ENCODE data around the gene C6orf132.

The C6orf132 gene

DNA sequence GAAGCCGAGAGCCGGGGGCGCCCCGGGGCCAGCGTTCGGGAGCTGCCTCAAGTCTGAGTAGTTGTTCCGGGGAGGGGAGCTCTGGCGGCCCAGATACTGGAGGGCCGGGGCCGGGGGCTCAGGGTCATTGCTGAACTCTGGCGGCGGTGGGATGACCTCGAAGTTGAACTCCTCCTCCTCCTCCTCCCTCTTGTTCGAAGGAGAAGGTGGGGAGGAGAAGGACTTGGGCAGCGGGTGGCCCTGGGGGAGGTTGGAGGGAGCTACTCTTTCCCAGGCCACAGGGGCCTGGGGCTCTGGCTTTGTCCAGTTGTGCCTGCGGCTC is 37.7 kb downstream of the C6orf132 start:
- no peak for DNase-seq (ENCODE audit: low spot score)

DNA sequence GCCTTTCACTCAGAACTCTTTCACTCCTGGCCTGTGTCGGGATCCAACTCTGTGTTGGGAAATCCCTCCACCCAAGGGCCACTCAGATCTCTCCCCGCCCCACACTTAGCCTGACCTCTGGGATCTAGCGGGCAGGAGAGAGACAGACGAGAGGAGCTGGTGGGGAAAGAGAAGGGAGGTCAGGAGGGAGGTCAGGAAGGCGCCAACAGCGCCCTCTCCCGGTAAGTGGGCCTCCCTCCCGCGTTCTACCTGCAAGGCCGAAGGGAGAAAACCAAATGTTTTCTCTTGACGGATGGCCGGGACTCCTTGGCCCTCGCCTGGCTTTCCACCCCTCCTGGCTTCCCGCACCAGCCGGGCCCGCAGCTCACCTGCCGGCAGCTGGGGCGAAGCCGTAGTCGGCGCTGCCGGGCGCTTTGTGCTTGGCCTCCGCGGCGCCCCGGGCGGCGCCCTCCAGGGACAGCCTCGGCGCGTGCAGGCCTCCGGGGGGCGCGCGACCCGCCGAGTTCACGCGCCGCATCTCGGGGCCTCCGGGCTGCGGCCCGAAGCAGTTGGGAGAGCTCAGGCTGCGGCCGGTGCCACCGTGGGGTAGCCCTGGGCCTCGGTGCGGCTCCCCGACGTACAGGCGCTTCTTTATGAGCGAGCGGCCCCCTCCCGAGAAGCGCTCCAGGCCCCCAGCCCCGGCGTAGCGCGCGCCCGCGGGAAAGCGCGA is 38.2 kb downstream of the C6orf132 start:
- DNase-seq (ENCODE audit: low spot score), result peak; percentile 77

DNA sequence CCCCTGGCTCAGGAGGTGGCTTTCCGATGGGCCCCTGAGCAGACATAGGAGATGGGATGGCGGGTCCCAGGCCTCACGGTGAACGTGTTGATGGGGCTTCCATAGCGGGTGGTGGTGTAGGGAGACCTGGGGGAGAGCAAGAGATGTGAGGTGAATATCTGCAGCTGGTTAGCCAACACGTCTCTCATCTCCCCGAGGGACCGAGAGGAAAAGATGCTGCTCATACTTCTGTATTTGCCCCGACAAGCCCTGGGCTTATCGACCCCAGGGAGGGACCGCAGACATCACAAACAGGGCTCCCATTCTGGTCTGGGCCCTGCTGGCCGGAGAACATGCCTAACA is 38.7 kb downstream of the C6orf132 start:
- DNase-seq (ENCODE audit: low spot score), result no peak

DNA sequence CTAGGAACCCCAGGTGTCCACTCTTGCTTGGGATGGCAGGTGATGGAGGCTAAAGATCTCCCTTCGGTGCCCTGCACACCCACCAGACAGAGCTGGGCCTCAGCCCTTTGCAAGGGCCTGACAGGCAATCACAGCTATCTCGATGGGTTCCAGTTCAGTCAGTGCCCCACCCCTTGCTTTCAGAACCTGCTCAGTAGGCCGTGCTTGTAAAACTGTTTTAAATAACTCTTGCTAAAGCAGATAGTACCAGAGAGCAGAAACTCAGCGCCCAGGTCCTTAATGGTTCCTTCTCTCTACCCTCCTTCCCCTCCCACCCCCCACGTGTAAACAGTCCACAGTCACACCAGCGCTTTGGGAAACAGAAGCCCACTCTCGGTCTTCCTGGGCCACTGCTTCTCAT is 39.2 kb downstream of the C6orf132 start:
- DNase-seq (ENCODE audit: low spot score), result no peak

DNA sequence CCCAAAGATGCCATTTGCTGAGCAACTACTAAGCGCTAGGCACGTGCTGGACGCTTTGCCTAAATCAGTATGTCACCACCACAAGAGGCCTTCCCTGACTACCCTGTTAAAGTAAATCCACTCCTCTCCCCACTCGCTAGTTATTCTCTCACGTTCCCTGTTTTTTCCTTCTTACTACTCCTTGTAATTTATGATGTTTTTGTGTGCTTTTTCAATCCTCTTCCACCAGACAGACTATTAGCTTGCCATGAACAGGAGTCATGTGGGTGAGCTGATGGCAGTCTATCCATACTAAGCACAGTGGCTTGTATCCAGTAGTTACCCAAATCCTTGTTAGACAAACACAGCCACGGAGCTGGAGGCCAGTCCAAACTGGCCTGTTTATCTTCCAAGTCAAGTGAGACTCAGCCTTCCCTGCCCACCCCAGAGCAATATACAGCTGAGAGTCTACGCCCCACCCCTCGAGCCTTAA is 41.2 kb downstream of the C6orf132 start:
- no peak for DNase-seq (ENCODE audit: low spot score)

DNA sequence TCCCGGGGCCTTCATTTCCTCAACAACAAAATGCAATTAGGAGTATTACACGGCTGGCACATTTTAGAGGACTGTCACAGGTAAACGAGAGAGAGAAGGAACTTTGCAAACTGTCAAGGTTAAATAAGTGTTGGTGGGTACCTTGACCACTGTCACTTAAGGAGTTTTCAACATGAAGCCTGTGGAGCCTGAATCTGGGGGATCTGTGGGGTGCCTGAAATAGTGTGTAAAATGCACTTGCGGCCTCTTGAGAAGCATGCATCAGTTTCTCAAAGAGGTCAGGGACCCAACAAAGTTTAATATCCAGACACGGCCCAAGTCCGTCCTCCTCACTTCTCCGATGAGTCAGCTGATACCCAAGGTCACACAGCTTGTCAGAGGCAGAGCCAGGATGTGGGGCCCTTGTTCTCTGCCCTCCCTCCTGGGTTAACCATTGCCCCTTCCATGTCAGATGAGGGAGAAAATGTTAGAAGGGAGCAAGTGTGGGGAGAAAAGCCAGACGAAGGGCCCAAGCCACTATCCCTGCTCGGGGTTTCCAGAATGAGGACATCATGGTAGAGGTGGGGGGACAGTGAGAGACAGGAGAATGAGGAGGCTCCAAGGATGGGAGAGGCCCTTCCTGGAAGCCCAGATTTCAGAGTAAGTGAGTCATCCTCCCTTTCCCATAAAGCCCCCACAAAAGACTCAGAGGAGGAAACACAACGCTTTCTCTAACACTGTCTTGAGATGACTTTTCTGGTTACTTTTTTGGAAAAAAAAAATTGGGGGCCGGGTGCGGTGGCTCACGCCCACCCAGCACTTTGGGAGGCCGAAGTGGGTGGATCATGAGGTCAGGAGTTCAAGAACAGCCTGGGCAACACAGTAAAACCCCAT is 42.2 kb downstream of the C6orf132 start:
- DNase-seq (ENCODE audit: low spot score), result no peak

DNA sequence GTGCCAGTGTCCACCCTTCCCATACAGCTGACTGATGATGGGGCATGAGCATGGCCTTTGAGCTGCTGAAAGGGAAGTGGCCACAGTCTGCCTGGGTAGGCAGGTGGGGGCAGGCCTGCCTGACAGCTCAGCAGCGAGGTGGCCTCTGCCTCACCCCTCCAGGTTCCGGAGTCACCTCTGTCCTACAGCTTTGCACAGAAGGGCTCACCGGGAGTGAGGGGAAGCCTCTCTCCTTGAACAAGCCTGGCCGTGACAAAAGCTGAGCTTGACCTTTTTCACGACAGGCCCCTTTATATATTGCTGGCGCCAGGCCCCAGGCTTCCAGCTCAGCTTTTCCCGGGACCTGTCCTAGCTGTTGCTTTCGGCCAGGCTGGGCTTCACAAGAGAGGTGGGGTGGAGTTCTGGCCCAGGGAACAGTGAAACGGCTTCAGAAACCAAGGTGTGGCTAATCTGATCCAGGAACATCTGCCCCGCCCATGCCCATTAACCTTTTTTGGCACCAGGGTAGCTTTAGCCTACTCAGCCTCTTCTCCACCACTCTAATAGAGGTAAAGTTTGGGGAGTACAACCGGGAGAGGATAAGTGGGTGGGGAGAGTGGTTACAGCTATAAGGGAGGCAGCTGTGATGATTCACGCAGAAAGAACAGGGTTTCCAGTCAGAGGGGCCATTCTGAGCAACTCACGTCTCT is 42.9 kb downstream of the C6orf132 start:
- no peak for DNase-seq (ENCODE audit: low spot score)

DNA sequence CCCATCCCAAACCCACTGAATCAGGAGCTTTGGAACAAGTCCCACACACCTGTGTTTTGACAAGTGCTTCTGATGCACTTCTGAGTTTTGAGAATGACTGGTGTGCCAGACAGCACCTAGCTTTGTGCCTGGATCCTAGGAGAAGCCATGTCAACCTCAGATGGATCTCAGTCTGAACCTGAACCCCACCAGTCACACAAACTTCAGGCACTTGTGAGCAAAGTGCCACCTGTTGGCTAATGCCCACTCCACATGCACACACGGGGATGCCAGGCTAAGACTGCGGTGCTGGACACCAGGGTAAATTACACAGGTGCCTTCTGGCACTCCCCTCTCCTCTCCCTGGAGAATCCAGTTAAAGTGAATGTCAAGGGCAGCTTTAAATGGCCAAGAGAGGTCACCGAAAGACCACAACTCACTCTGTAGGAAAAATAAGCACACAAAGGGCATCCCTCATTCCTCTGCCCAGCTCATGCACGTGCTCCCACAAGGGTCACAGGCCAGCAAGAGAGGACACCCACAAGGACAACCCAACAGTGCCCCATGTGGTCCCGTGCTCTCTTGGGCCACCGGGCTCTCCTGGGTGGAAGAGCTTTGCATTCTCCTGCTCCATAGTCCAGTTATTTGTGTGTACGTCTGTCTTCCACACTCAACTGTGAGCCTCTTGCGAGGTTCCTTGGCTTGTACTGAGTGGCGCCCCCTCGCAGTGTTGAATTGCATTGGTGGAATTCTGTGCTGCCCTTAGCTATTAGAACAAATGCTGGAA is 46.5 kb downstream of the C6orf132 start:
- DNase-seq (ENCODE audit: low spot score), result no peak

DNA sequence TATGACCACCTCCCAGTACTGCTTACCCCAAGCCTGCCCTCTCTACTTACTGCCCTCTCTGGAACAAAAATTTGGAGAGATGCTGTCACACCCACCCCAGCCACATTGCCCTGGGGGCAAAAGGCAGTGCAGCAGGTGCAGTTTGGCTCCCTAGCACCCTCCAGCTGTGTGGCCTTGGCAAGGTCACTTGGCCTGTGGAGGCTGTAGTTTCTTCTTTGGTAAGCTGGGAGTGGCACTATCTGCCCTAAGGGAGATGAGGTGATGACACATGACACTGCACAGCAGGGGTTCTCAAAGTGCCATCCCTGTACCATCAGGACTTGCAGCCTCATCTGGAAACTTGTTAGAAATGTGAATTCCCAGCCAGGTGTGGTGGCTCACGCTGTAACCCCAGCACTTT is 47.3 kb downstream of the C6orf132 start:
- DNase-seq (ENCODE audit: low spot score), result no peak

DNA sequence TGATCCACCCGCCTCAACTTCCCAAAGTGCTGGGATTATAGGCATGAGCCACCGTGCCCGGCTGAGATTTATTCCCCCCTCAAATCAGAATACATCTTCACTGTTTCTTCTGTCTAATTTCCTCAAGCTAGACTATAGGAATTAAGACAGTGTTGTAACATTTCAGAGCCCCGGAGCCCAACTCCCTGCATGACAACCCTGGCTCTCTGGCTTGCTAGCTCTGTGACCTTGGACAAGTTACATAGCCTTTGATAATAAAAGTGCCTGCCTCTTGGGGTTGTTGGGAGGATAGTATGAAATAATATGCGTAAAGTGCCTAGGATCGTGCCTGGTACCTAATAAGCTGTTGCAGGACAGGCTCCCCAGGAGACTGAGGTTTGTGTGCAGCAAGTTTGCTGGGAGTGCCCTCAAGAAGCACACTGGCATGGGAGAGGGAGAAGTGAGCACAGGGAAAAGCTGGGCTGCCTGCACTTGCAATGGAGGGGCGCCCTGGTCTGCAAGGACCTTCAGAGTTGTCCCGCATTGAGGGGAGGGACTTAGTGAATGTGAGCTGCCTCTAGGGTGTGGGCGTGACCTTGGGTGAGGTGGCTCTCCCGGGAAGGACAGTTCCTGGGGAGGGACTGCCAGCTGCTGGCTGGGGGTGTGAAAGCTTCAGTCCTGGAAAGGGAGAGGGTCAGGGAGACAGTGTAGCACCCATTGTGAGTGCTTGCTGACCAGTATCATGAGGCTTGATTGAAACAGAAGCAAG is 48.7 kb downstream of the C6orf132 start:
- no peak for DNase-seq (ENCODE audit: low spot score)

DNA sequence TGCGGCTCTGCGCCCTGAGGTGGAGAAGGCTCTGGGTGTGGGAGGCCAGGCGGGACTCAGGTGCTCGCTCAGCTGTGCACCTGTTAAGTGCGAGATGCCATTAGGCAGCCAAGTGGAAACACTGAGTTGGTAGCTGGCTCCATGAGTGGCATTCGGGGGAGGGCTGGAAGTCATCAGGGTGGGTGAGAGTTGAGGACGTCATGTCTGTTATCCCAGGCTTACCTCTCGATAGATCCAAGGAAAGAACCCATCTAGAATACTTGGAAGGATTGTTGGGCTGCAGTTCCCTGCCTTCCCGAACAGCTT is 50.7 kb downstream of the C6orf132 start:
- no peak for DNase-seq (ENCODE audit: low spot score)

DNA sequence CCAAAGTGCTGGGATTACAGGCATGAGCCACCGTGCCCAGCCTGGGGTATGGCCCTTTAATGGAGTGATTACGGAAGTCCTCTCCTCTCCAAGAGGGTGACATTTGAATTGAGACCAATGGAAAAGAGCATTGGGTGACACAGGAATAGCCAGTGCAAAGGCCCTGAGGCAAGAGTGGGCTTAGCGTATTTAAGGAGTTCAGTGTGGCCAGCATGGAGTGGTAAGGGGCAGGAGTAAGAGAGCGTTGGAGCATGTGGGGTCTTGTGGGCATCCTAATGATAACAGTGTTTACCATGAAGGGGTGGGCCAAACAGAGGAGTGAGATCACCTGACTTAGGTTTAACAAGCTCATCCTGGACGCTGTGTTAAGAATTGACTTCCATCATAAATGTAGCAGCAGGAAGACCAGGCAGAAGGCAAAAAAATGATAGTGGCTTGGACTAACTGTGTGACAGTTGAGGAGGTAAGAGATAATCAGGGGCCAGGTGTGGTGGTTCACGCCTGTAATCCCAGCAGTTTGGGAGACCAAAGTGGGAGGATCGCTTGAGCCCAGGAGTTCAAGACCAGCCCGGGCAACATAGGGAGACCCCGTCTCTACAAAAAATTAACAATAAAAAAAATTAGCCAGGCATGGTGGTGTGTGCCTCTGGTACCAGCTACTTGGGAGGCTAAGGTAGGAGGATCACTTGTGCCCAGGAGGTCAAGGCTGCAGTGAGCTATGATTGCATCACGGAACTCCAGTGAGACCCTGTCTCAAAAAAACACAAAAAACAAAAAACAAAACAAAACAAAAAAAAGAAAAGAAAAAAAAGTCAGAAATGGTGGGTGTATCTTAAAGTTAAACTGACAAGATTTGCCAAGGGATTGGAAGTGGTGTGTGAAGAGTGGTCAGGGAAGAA is 51.4 kb downstream of the C6orf132 start:
- DNase-seq (ENCODE audit: low spot score), result no peak

DNA sequence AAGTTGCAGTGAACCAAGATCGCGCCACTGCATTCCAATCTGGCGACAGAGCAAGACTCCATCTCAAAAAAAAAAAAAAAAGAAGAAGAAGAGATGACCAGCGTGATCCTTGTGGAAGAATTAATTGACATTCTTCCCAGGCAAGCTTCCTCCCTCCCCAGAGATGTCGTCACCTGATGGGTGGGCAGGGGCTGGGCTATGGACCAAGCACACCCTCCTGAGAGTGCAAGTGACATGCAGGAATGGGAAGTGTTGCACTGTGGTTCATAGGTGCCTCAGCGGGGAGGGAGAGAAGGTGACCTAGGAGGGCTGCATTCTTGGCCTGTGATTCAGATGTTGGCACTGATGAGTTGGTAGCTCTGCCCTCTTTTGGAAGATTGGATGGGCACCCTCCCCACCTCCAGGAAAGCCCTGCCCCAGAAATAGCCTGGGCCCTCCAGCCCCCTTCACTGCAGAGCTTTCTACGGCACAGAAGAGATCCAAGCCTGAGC is 54.3 kb downstream of the C6orf132 start:
- DNase-seq (ENCODE audit: low spot score), result no peak

DNA sequence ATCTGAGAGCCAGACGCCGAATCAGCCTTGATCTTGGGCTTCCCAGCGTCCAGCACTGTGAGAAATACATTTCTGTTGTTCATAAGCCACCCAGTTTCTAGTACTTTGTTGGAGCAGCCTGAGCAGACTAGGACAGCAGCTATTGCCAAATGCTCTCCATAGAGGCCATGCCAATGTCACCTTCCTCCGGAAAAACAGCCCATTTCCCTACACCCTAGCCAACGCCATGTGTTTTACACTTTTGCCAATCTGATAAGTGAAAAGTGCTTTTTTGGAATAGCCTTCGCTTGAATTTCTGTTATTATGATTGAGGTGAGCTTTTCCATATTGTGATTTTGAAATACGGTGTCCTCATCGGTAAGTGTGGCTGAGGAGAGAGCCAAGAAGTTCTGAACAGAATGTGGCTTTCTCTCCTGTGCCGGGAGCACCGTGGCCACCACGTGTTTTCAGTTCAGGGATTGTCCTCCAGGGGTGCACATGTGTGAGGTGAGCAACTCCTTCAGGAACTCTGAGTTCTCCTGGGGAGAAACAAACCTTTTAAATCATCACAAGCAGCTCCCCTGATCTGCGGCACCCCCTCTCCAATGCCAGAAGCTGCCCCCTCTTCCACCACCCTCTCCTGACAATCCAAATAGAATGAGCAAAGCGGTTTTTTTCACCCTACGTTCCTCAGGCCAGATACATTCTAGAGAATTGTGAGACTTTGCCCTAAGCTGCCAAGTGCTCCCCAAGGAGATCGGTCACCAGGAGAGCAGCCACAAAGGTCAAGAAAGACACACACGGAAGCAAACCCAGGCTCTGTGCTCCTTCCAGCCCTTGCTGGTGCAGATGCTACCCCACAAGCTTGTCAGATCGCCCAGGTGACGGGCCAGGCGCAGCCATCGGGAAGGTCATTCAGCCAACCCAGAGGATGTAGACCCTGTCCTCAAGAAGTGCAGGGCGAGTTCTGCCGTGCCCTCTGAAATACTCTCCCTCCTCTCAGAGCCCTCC is 56.1 kb downstream of the C6orf132 start:
- no peak for DNase-seq (ENCODE audit: low spot score)

DNA sequence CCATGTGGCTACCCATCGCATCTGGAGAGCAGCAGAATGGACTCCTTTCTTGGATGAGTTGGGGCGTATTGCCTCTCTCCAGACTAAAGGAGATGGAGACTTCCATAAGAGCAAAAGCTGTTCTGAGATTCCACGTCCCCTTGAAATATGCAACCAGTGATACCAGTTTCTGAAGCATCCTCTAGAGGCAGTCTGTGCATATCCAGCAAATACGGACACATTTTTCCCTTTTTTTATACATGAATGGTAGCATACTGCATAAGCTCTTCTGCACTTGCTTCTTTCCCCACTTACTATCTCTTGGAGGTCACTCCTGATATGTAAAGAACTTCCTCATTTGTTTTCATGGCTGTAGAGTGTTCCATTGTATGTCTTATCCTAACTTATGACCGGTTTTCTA is 57.5 kb downstream of the C6orf132 start:
- DNase-seq (ENCODE audit: low spot score), result no peak

DNA sequence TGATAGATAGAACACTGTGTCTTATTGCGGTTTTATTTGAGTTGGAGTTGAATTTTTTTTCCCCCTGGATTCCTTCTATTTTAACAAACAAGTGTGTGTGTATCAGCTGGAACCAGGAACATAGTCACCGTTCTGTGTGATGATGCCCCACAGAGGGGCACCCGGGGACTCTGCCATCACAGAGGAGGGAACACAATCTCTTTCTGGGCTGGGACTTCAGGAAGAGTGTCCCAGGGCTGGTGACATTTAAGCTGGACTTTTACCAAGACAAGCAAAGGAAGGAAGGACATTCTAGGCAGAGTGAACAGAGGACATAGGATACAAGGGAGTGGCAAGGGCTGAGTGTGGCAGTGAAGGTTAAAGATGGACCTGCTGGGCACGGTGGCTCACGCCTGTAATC is 58.9 kb downstream of the C6orf132 start:
- DNase-seq (ENCODE audit: low spot score), result no peak

DNA sequence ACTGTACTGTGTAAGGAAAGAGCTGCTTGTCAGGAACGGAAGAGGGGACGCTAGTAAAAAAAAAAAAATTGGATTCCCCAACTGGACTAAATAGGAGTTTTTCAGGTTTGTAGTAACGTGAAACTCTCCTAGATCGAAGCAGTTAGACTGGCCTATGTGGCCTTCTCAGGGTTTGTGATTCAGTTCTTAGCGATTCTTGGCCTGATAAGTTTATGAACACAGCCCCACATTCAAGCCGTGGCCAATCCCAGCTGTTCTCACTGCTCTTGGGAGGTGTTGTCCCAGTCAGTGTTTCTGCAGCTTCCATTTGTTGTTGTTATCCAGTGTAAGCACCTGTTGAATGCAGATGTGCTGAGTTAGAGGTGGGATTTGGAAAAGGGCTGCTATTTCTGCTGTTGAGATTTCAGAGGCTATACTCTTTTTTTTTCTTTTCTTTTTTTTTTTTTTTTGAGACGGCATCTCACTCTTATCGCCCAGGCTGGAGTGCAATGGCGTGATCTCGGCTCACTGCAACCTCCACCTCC is 62.4 kb downstream of the C6orf132 start:
- DNase-seq (ENCODE audit: low spot score), result no peak

DNA sequence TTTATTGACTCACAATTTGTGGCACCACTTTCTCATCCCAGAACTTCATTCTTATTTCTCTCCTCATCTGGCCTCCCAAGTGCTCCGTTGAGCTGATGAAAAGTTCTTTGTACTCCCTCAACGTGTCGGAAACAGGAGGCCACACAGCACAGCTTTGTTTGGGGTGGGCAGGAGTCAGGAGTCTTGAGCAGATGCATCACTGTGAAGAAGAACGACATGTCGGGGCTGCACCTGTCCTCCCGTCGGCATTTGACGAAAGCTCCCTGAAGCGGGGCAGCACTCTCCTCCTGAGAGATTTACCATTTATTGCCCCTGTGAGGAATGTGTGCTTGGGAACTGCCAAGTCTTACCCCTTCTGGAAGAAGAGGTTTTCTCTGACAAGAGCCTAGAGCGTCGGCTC is 64.0 kb downstream of the C6orf132 start:
- DNase-seq (ENCODE audit: low spot score), result no peak
